ENCODE measurements around the gene EIF2B1. TPM values are rescaled to one million over a fixed set of nuclear protein-coding genes. Genes with fewer than 3 reads are reported as not detected.
A peak's percentile ranks its signal among the peaks of the same experiment; 100 is the strongest.

The EIF2B1 gene
- 43.4 and 50.2 TPM in 2 replicates for total RNA-seq (2014; rRNA removed; shearing (Covaris generic))

- H3K27ac ChIP-seq, result peak within 1 kb of the TSS; percentile 73
- peak within 1 kb of the TSS; percentile 81 for H3K4me3 ChIP-seq
- H3K4me1 ChIP-seq, result no peaks in the 10 kb centered on the region
- DNase-seq, result peak; percentile 97
- no peaks in the 10 kb centered on the region for H3K9me3 ChIP-seq (replicated peaks)
- no peaks in the 10 kb centered on the region for H3K27me3 ChIP-seq
- H3K36me3 ChIP-seq, result peaks cover 12% of the 10 kb centered on the region
These were observed at the start of gene EIF2B1, which contains the start of gene GTF2H3 for GRCh38 chr12:123633379-123634141. TSS of gene EIF2B1 (minus strand) at chr12:123633686. CDS start at chr12:123633557, 129 bp downstream. TSS of gene GTF2H3 (plus strand) at chr12:123633829. CDS start at chr12:123633860, 31 bp downstream.

- no peak overlapping the region for H3K4me3 ChIP-seq
- H3K36me3 ChIP-seq, result no peaks in the 10 kb centered on the region
- no peaks in the 10 kb centered on the region for H3K9me3 ChIP-seq (replicated peaks)
- H3K27ac ChIP-seq, result no peak overlapping the region
- H3K27me3 ChIP-seq, result no peaks in the 10 kb centered on the region
- DNase-seq, result no peak
- H3K4me1 ChIP-seq, result no peaks in the 10 kb centered on the region
These were observed 48.1 kb upstream of the EIF2B1 start for GRCh38 chr12:123681605-123682004.

DNA sequence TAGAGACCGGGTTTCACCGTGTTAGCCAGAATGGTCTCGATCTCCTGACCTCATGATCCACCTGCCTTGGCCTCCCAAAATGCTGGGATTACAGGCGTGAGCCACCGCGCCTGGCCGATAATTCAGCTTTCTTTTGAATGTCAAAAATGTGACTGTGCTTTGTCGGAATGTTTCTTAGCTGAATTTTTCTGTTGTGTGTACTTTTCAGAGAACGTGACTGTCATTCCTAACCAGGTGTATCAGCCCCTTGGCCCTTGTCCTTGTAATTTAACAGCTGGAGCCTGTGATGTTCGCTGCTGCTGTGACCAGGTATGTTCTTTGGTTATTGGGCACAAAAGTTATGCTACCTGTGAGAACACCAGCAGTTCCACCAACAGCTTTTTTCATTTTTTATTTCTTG is 45.5 kb upstream of the EIF2B1 start:
- H3K27ac ChIP-seq, result no peak overlapping the region
- no peak for DNase-seq

DNA sequence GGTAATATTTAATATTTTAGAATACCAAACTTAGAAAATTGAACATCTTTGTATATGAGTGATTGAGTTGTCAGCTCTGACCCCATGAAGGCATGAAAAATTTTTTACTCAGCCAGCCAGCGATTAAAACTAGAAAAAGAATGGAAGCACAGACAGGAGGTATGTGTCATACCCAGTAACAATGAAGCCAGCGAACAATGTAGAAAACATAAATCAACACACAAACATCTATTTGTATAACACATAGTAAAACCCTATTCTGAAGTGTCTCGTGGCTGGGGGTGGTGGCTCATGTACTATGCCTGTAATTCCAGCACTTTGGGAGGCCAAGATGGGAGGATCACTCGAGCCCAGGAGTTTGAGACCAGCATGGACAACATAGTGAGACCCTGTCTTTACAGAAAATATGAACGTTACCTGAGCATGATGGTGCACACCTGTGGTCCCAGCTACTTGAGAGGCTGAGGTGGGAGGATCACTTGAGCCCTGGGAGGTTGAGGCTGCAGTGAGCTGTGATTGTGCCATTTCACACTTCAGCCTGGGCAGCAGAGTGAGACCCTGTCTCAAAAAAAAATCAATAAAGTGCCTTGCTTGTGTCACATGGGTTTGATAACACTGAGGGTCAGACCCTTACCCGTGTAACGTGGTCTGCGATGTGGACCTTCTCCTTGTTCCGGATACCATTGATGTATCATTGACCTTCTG is 43.3 kb upstream of the EIF2B1 start:
- H3K27ac ChIP-seq, result no peak overlapping the region
- no peaks in the 10 kb centered on the region for H3K27me3 ChIP-seq
- no peaks in the 10 kb centered on the region for H3K4me1 ChIP-seq
- H3K9me3 ChIP-seq (replicated peaks), result no peaks in the 10 kb centered on the region
- no peaks in the 10 kb centered on the region for H3K36me3 ChIP-seq
- no peak for DNase-seq
- H3K4me3 ChIP-seq, result no peak overlapping the region

More for the DNA sequence above, 45.5 kb upstream of the EIF2B1 start:
- Histone ChIP-seq H3K36me3 (no peaks in the 10 kb centered on the region), H3K27me3 (no peaks in the 10 kb centered on the region), H3K4me1 (no peaks in the 10 kb centered on the region), H3K9me3 (replicated peaks) (no peaks in the 10 kb centered on the region), H3K4me3 (no peak overlapping the region)

GRCh38 chr12:123675436-123675835 is 42.0 kb upstream of the EIF2B1 start:
- H3K27me3 ChIP-seq, result no peaks in the 10 kb centered on the region
- no peaks in the 10 kb centered on the region for H3K36me3 ChIP-seq
- no peaks in the 10 kb centered on the region for H3K4me1 ChIP-seq
- no peak overlapping the region for H3K4me3 ChIP-seq
- H3K9me3 ChIP-seq (replicated peaks), result no peaks in the 10 kb centered on the region
- DNase-seq, result no peak
- no peak overlapping the region for H3K27ac ChIP-seq

- H3K4me1 ChIP-seq, result no peaks in the 10 kb centered on the region
- no peaks in the 10 kb centered on the region for H3K9me3 ChIP-seq (replicated peaks)
- no peaks in the 10 kb centered on the region for H3K36me3 ChIP-seq
- no peak overlapping the region for H3K27ac ChIP-seq
- H3K27me3 ChIP-seq, result no peaks in the 10 kb centered on the region
- H3K4me3 ChIP-seq, result peak overlapping the region; percentile 69
- peak; percentile 7 to 19 for DNase-seq
These were observed 38.4 kb upstream of the EIF2B1 start for GRCh38 chr12:123671876-123672275.

DNA sequence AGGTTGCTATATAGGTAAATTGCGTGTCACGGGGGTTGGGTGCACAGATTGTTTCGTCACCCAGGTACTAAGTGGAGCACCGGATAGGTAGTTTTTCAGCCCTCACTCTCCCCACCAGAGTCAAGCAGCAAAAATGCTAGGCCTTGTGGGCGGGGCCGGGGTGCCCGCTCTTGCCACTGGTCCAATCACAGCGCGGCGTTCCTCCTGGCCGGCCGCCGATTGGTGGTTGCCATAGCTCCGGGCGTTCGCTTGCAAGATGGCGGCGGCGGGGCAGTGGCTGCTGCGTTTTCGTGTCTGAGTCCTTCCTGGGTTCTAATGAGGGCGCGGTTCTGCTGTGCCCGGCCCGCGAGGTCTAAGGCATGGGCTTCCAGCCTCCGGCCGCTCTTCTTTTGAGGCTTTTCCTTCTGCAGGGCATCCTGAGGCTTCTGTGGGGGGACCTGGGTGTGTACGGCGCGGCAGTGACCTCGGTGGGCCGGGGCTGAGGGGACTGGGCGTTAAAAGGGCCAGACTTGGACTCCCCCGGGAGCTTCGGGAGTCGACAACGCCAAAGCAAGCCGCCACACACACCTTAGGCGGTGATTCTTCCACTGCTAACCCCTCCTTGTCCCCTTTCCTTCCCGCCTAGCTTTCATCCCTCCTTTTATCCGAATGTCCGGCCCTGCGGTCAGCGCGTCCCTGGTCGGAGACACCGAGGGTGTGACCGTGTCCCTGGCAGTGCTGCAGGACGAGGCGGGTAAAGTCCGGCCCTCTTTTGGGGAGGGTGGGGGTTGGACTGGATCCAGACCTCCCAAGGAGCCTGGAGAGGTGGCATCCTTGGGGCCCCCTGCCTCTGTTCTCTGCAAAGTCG is 37.6 kb upstream of the EIF2B1 start, which contains the start of gene TCTN2:
Gene TCTN2 (plus strand): TSS at position 232 of the 847 bp plus-strand sequence. CDS start 128 bp downstream, at position 360.
- Histone ChIP-seq H3K4me3 (peak within 1 kb of the TSS; percentile 69), H3K4me1 (no peaks in the 10 kb centered on the region), H3K36me3 (no peaks in the 10 kb centered on the region), H3K27ac (no peak within 1 kb of the TSS), H3K27me3 (no peaks in the 10 kb centered on the region), H3K9me3 (replicated peaks) (no peaks in the 10 kb centered on the region)
- DNase-seq, result peak; percentile 93

- H3K4me1 ChIP-seq, result no peaks in the 10 kb centered on the region
- H3K27ac ChIP-seq, result no peak overlapping the region
- DNase-seq, result no peak
- no peak overlapping the region for H3K4me3 ChIP-seq
- no peaks in the 10 kb centered on the region for H3K27me3 ChIP-seq
- no peaks in the 10 kb centered on the region; the same call in 1 of the 2 replicates for H3K36me3 ChIP-seq
- no peaks in the 10 kb centered on the region for H3K9me3 ChIP-seq (replicated peaks)
These were observed 34.3 kb upstream of the EIF2B1 start for GRCh38 chr12:123667771-123668170.

GRCh38 chr12:123659996-123660727 is 26.7 kb upstream of the EIF2B1 start:
- H3K4me3 ChIP-seq, result no peak overlapping the region
- no peak overlapping the region for H3K27ac ChIP-seq
- H3K4me1 ChIP-seq, result no peaks in the 10 kb centered on the region
- no peaks in the 10 kb centered on the region for H3K27me3 ChIP-seq
- no peak for DNase-seq
- H3K9me3 ChIP-seq (replicated peaks), result no peaks in the 10 kb centered on the region
- H3K36me3 ChIP-seq, result peaks cover 6% of the 10 kb centered on the region; the same call in 1 of the 2 replicates

GRCh38 chr12:123657211-123657610 is 23.7 kb upstream of the EIF2B1 start:
- Histone ChIP-seq H3K27me3 (no peaks in the 10 kb centered on the region), H3K4me1 (no peaks in the 10 kb centered on the region), H3K36me3 (peaks cover 6% of the 10 kb centered on the region; the same call in 1 of the 2 replicates), H3K27ac (no peak overlapping the region), H3K4me3 (no peak overlapping the region), H3K9me3 (replicated peaks) (no peaks in the 10 kb centered on the region)
- DNase-seq, result no peak

- no peak for DNase-seq
- Histone ChIP-seq H3K9me3 (replicated peaks) (no peaks in the 10 kb centered on the region), H3K27ac (no peak overlapping the region), H3K4me1 (no peaks in the 10 kb centered on the region), H3K4me3 (no peak overlapping the region), H3K27me3 (no peaks in the 10 kb centered on the region), H3K36me3 (peaks cover 10% of the 10 kb centered on the region; the same call in 1 of the 2 replicates)
These were observed 22.9 kb upstream of the EIF2B1 start for GRCh38 chr12:123656392-123656791.

GRCh38 chr12:123655420-123655819 is 21.9 kb upstream of the EIF2B1 start:
- H3K4me1 ChIP-seq, result no peaks in the 10 kb centered on the region
- DNase-seq, result no peak
- H3K27ac ChIP-seq, result no peak overlapping the region
- no peak overlapping the region for H3K4me3 ChIP-seq
- no peaks in the 10 kb centered on the region for H3K9me3 ChIP-seq (replicated peaks)
- peaks cover 6% of the 10 kb centered on the region; the same call in 1 of the 2 replicates for H3K36me3 ChIP-seq
- H3K27me3 ChIP-seq, result no peaks in the 10 kb centered on the region

DNA sequence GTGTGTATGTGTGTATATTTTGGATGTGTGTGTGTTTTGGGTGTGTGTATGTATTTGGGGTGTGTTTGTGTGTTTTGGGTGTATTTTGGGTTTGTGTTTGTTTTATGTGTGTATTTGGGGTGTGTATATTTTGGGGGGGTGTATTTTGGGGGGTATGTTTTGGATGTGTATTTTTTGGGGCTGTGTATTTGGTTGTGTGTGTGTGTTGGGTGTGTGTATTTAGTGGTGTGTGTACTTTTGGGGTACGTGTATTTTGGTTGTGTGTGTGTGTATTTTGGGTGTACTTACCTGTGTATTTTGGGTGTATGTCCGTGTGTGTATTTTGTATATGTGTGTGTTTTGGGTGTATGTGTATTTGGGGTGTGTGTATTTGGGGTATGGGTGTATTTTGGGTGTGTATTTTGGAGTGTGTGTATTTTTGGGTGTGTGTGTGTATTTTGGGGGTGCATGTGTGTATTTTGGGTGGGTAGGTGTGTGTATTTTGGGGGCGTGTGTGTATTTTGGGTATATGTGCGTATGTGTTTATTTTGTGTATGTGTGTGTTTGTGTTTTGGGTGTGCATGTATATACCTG is 20.7 kb upstream of the EIF2B1 start:
- no peak for DNase-seq
- Histone ChIP-seq H3K9me3 (replicated peaks) (no peaks in the 10 kb centered on the region), H3K4me3 (no peak overlapping the region), H3K4me1 (no peaks in the 10 kb centered on the region), H3K27ac (no peak overlapping the region), H3K36me3 (peaks cover 10% of the 10 kb centered on the region; the same call in 1 of the 2 replicates), H3K27me3 (no peaks in the 10 kb centered on the region)

- Histone ChIP-seq H3K27ac (no peak overlapping the region), H3K36me3 (peaks cover 20% of the 10 kb centered on the region), H3K9me3 (replicated peaks) (no peaks in the 10 kb centered on the region), H3K4me1 (no peaks in the 10 kb centered on the region), H3K4me3 (no peak overlapping the region), H3K27me3 (no peaks in the 10 kb centered on the region)
- DNase-seq, result no peak
These were observed 14.9 kb upstream of the EIF2B1 start for GRCh38 chr12:123648401-123648800.
